NK-92 (cell line): ENCODE measurements around the gene CRHR1.

Source experiments
- DNase-seq: peaks from one replicate; lab custom pipeline; 2025; ENCODE audit not compliant: unreplicated experiment; lab: John Stamatoyannopoulos, UW

The CRHR1 gene

DNA sequence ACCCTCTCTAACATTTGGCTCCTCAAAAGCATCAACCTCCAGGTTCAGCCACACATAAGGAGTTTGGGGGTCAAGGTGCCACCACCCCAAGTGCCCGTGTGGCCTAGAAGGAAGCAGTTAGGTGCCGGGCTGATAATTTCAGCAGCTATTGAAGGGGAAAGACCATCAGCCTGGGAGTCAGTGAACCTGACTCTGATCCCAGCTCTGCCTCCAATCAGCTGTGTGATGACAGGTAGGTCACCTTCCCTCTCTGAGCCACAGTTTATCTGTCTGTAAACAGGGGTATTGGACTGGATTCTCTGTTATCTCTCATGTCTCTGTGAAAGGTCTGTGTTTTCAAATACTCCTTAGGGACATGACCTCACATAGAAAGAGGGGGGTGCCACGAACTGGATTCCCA is 3.9 kb downstream of the CRHR1 start:
- DNase-seq = no peak

GRCh38 chr17:45789874-45790273 is 5.8 kb downstream of the CRHR1 start:
- no peak for DNase-seq

- DNase-seq = no peak
Measured at GRCh38 chr17:45790296-45790922, 6.3 kb downstream of the CRHR1 start.

GRCh38 chr17:45791041-45791582 is 7.0 kb downstream of the CRHR1 start:
- DNase-seq = no peak

DNA sequence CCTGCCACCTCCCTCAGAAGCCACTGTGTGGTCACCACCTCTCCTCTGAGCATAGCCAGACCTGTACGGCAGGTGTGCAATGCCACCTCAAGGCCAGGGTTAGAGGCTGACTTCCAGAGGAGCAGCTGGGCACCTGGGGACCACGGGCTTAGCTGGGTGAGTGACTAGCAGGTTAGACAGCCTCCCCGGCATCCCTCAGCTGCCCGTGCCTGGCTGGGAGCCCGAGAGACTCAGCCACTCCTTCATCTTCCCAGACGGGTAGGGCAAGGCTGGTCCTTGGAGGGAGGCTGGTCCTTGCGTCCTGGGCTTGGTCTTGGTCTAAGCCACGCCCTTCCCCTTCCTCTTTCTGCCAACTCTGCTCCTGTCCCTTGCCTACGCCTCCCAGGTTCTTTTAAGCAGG is 7.8 kb downstream of the CRHR1 start:
- DNase-seq = no peak

DNA sequence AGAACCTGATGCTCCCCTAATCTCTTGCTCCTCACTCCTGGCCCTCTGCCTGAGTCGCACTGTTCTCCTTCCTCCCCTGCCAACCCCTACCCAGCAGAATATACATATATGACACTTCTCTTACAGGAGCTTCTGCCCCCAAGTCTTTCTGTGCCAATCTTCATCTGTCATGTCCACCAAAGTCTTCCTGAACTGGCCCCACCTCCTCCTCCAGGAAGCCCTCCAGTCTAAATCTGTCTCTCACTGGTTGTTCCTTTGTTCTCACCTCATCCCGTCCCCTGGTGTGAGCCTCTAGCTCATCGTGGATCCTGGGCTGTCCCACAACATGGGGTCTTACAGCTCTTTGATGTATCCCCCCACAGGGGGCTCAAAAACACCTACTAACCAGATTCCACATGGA is 8.3 kb downstream of the CRHR1 start:
- no peak for DNase-seq

DNA sequence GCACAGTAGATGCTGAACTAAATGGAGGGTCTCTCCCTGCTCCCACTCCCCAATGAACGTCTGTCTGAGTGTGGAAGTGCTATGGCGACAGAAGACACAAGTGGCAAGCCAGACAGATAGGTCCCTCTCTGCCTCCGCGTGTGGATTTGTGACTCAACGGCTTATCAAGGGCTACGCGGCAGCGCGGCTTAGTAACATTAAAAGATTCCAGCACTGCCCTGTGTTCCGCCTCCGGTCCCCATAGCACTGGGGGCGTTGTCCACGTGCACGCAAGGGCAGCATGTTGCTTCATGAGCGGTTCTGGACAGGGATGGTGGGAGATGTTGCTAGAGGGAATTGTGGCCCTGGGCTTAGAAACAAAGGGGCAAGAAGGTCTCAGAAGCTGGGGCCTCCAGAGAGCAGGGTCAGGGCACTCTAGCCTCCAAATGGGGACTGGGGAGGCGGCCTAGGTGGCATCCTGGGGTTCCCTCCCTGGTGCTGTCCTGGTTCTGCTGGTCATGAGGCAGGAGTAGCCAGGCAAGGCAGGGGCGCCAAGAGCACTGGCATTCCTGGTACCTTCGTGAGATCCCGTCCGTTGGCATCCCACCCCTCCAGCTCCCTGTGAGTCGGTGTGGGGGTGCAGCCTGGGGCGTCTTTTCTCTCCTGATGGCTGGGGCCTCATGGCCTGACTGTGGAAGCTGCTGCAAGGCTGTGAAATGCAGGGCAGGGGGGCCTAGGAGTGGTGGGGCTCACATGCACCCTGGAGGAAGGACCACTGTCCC is 9.1 kb downstream of the CRHR1 start:
- DNase-seq = no peak

- DNase-seq = no peak
Measured at GRCh38 chr17:45793999-45794540, 9.9 kb downstream of the CRHR1 start.

GRCh38 chr17:45794840-45795239 is 10.7 kb downstream of the CRHR1 start:
- no peak for DNase-seq

DNA sequence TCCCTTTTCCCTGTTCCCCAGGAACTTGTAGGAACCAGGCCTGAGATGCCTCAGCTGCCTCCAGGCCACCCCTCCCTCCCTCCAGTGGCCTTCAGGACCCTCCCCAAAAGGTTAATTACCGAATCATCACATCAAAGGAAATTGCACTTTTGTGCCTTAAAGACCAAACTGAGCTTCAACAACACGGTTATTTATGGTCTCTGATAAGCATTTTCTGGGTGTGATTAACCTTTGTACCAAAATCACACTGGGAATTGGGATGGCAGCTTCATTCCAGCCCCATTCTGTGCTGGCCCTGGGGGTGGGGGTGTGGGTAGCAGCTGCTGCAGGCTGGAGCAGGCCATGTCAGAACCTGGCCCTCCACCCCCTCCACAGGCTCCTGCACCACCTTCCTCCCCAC is 16.7 kb downstream of the CRHR1 start:
- DNase-seq = no peak

DNA sequence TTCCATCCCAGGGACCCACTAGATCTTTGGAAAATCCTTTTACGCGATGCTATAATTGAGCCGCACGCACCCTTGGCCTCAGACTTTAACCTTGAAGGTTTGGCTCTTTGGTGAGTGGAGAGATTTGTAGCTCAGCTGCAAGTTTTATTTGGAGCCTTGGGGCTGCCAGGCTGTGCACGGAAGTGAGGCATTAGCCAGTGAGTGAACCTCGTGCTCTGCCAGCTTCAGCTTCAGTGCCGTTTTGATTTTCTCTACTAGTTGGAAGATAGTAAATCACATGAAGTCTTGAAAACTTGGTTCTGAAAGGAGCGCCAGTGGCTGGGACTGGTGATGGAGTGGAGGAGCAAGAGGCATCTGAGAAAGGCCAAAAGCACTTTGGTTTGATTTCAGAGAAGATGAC is 17.3 kb downstream of the CRHR1 start:
- no peak for DNase-seq

- DNase-seq = no peak
Measured at GRCh38 chr17:45808845-45809244, 24.7 kb downstream of the CRHR1 start.

DNA sequence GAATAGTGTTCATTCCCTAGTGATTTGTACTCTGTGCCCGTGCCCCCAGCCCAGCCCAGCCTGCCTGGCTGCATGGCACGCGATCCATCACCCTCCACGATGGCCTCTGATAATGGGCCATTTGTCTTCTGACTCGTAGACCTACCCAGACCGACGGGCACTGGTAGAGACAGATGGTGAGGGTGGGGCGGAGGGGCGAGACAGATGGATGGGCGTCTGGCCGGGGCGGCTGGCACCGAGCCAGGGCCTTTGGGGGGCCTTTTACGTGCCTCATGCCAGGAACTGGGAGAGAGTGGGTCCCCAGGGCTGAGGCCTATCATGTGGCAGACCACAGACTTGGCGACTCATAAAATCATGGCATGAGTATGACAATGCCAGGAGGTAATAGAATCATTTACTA is 25.4 kb downstream of the CRHR1 start:
- no peak for DNase-seq

DNA sequence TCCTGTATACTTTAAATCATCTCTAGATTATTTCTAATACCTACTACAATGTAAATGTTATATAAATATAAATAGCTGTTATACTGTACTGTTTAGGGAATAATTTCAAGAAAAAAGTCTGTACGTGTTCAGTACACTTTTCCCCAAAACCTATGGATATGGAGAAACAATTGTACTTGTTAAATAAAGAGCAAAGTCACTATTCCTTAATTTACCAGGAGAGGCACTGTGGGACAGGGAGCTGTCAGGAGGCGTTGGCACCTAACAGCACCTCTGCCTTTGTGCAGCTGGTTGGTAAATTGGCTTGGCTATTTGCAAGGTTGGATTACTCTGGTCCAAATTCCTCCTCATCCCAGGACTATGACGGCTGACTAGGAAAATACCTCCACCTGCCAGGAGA is 28.0 kb downstream of the CRHR1 start:
- DNase-seq = no peak

DNA sequence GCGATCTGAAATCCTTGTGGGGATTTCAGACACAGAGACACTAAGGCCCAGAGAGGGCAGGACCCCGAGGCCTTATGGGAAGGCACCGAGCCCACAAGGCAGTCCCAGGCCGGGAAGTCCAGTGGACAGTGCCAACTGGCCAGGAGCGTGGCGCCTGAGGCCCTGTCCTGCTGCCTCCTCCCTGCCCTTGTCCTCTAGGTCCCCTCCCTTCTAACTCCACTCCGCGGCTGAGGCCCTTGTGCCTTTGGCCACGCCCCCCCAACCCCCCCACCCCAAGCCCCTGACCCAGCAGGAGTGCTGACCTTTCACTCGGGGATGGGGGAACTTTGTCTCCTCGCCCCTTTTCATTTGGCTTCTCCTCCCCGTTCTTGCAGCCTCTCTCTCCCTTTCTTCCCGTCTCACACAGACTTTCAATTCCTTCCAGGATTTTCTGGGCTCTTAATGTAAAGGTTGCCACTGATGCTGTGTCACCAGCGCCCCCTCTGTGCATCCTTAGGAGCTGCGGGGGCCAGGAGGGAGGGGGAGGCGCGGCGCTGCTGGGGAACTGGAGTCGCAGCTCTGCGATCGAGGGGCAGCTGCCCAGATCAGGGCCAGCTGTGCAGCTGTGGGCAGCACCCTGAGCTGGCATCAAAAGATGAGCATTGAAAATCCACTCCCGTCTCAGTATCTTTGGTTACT is 29.1 kb downstream of the CRHR1 start:
- no peak for DNase-seq

DNA sequence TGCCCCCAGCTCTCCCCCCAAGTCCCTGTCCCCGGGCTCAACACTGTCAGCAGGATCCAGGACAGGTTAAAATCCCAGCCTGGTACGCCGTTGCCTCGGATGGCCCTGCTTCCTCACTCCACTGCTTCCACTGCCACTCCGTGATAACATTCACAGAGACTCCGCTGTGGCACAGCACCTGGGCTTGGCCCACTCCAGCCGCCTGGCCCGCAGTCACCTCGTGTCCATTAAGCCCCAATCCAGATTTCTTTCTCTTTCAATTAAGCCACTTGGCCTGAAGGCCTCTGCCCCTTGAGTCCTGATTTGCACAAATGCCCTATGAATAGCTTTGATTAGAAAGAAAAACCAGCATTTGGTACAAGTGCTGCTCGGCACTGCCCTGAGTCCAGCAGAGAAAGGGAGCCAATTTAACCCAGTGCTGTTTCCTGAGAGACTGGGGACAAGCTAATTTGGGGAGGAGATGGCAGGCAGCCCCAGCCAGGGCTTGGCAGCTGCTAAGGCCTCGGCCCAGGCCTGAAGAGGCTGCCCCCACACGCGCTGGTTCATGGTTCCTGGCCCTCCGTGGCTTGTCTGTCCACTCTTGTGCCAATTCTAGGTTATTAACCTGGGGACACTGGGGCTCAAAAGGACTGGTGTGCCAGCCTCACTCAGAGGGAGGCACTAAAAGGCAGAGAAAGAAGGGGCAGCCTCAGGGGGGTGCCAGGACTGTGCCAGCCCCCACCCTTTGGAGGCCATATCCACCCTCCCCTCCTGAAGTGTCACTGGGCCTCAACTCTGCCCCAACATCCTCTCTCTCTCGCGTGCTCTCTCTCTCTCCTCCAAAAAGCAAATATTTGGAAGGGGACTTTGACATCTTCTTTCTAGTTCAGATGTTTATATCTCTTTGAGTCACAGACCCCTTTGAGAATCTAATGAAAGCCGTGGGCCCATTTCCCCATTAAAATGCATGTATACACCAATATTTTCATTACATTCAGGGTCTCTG is 30.8 kb downstream of the CRHR1 start:
- no peak for DNase-seq

DNA sequence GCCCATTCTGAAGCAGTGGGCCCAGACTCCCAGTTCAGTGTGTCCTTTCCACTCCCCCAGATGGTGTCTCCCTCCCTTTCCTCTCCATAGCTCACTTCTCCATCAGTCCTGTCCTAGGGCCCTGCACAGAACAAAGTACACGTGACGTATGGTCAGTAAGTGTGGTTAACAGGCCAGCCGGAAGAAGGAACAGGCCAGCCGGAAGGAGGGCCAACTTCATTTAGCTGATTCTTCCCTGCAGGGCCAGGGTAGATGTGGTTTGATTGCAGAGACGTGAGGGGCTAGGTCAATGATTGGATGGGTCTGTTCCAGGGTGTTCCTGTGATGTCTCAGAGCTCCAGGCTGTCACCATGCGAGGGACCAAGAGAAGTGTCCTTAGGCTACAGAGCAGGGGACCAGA is 31.6 kb downstream of the CRHR1 start:
- no peak for DNase-seq

GRCh38 chr17:45818041-45818440 is 33.9 kb downstream of the CRHR1 start:
- DNase-seq = no peak

GRCh38 chr17:45818699-45819098 is 34.6 kb downstream of the CRHR1 start:
- DNase-seq = no peak

DNA sequence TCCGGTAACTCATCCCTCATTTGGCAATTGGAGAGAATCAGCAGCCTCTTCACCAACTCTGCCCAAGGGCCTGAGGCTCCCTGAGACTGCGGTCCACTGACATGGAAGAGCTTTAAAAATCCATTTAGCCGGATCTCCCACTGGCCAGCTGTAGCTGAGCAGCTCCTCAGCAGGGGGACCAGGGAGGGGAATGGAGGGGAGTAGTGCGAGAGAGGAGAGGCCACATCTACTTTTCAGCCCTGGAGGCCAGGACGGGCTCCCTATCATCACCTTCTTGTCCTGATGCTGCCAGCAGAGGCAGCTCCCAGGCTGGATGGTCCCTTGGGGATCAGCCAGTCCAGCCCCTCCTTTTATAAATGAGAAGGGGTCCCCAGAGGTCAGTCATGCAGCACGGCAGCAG is 35.5 kb downstream of the CRHR1 start:
- no peak for DNase-seq
